ENCODE measurements around the gene PIKFYVE. TPM values are rescaled to one million over a fixed set of nuclear protein-coding genes. Genes with fewer than 3 reads are reported as not detected.
"Not testable (repeated sequence)": the region's sequence is repeated elsewhere in the genome, so short reads cannot be mapped to it uniquely, and the experiment has no call there.

Gene PIKFYVE
- total and polyA plus RNA-seq, 2 donors (not counting 1 experiment from before 2014, with no cell fraction given) = 20.3 to 80.9 TPM

DNA sequence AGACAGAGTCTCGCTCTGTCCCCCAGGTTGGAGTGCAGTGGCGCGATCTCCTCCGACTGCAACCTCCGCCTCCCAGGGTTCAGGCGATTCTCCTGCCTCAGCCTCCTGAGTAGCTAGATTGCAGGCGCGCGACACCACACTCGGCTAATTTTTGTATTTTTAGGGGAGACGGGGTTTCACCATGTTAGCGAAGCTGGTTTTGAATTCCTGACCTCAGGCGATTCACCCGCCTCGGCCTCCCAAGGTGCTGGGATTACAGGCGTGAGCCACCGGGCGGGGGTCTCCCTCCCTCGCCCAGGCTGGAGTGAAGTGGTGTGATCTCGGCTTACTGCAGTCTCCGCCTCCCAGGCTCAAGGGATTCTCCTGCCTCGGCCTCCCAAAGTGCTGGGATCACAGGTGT, 1.5 kb downstream of the PIKFYVE start:
- H2AFZ ChIP-seq (ENCODE audit: insufficient read depth, low read depth, low read length, poor library complexity, severe bottlenecking); H3K9me3 ChIP-seq (ENCODE audit: control extremely low read depth in 1 of 3, control insufficient read depth in 2 of 3, insufficient read depth in 1 of 3, low read length in 2 of 3); H3K9ac ChIP-seq (ENCODE audit: low read length); H3K27me3 Mint-ChIP-seq; DNase-seq; H3K27me3 ChIP-seq (replicated peaks in 1 of 4; ENCODE audit: control extremely low read depth in 1 of 4, control insufficient read depth in 3 of 4, insufficient read depth in 4 of 4, low read length in 3 of 4); H3K36me3 ChIP-seq (replicated peaks in 1 of 2; ENCODE audit: control extremely low read depth in 1 of 2, control insufficient read depth in 1 of 2, extremely low read depth in 1 of 2, insufficient read depth in 2 of 2, low read length in 1 of 2); H3K9me3 Mint-ChIP-seq (ENCODE audit: insufficient read depth); ATAC-seq (ENCODE audit: low read depth): not testable (repeated sequence)
- ChIA-PET POLR2A (interaction anchor here (0.6 kb wide), 1 partner anchor 48 kb away, joined by 3 read pairs; no protein-coding TSS in a partner anchor), CTCF (interaction anchor here (4.8 kb wide), 1 partner anchor 14 kb away, joined by 43 read pairs; the partner anchor contains the start of gene IDH1)
- Histone ChIP-seq H3K79me2 (ENCODE audit: control insufficient read depth, insufficient read depth, low read length) (peaks cover 57% of the 10 kb centered on the region), H3K4me3 (ENCODE audit: control extremely low read depth in 1 of 5, extremely low read depth in 1 of 5, insufficient read depth in 1 of 5, low read depth in 2 of 5, low read length in 4 of 5) (peak overlapping the region in 4 of 5 experiments; percentile 7 to 98 (median 44)), H3K27ac (ENCODE audit: low read length in 2 of 2) (peak overlapping the region in 1 of 2 donors; percentile 89), H3K4me1 (ENCODE audit: control insufficient read depth in 2 of 2, insufficient read depth in 2 of 2, low read length in 2 of 2) (peaks cover 34 to 42% of the 10 kb centered on the region in 2 donors), H3K4me2 (replicated peaks; ENCODE audit: low read depth, low read length, poor library complexity, severe bottlenecking) (peak overlapping the region; percentile 87), H4K20me1 (ENCODE audit: control insufficient read depth, insufficient read depth, low read length, poor library complexity, severe bottlenecking) (peaks cover 31% of the 10 kb centered on the region)
- WGBS (ENCODE audit: insufficient coverage) = 89% methylated on average over 18 of the region's 22 CpGs
- peak overlapping the region; percentile 95 for H3K4me3 Mint-ChIP-seq
- peak overlapping the region; percentile 57 for H3K27ac Mint-ChIP-seq
- intact Hi-C loops (cut with micrococcal nuclease) = loop anchor here (2.0 to 10.0 kb wide), 7 partner anchors 43 to 1500 kb away; partner anchors contain the start of genes CCNYL1, FASTKD2, MDH1B and PLEKHM3
- peaks cover 45% of the 10 kb centered on the region for H3K4me1 Mint-ChIP-seq

GRCh38 chr2:208268156-208268952, 2.3 kb downstream of the PIKFYVE start:
- H3K4me3 Mint-ChIP-seq = peak overlapping the region; percentile 95
- no peaks in the 10 kb centered on the region for H3K9me3 Mint-ChIP-seq (ENCODE audit: insufficient read depth)
- H3K27ac Mint-ChIP-seq = no peak overlapping the region
- no peaks in the 10 kb centered on the region for H3K27me3 Mint-ChIP-seq
- POLR2A ChIA-PET = interaction anchor here (0.6 kb wide), 1 partner anchor 47 kb away, joined by 3 read pairs; no protein-coding TSS in a partner anchor
- no peak for ATAC-seq (ENCODE audit: low read depth)
- TF ChIP-seq, protein P1, sequence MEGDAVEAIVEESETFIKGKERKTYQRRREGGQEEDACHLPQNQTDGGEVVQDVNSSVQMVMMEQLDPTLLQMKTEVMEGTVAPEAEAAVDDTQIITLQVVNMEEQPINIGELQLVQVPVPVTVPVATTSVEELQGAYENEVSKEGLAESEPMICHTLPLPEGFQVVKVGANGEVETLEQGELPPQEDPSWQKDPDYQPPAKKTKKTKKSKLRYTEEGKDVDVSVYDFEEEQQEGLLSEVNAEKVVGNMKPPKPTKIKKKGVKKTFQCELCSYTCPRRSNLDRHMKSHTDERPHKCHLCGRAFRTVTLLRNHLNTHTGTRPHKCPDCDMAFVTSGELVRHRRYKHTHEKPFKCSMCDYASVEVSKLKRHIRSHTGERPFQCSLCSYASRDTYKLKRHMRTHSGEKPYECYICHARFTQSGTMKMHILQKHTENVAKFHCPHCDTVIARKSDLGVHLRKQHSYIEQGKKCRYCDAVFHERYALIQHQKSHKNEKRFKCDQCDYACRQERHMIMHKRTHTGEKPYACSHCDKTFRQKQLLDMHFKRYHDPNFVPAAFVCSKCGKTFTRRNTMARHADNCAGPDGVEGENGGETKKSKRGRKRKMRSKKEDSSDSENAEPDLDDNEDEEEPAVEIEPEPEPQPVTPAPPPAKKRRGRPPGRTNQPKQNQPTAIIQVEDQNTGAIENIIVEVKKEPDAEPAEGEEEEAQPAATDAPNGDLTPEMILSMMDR (IDR thresholded peaks at IDR 0.05) = no peak
- TF ChIP-seq EZH2 (IDR thresholded peaks at IDR 0.05; ENCODE audit: borderline replicate concordance, insufficient read depth, low read depth, low read length, poor library complexity, severe bottlenecking) = no peak
- H3K36me3 ChIP-seq (replicated peaks in 1 of 2; ENCODE audit: control extremely low read depth in 1 of 2, control insufficient read depth in 1 of 2, extremely low read depth in 1 of 2, insufficient read depth in 2 of 2, low read length in 1 of 2) = peaks cover 4 to 13% of the 10 kb centered on the region in 2 experiments
- H3K4me3 ChIP-seq (ENCODE audit: control extremely low read depth in 1 of 5, extremely low read depth in 1 of 5, insufficient read depth in 1 of 5, low read depth in 2 of 5, low read length in 4 of 5) = no peak overlapping the region
- CTCF ChIA-PET = interaction anchor here (0.6 to 4.8 kb wide), 4 partner anchors 15 to 1553 kb away, joined by 3 to 43 read pairs (median 4); partner anchors contain the start of gene IDH1
- H4K20me1 ChIP-seq (ENCODE audit: control insufficient read depth, insufficient read depth, low read length, poor library complexity, severe bottlenecking) = peaks cover 39% of the 10 kb centered on the region
- H3K79me2 ChIP-seq (ENCODE audit: control insufficient read depth, insufficient read depth, low read length) = peaks cover 62% of the 10 kb centered on the region
- no CpG with 5 or more reads among the region's 8 CpGs for WGBS (ENCODE audit: insufficient coverage)
- peak overlapping the region in 1 of 2 donors; percentile 55 for H3K27ac ChIP-seq (ENCODE audit: low read length in 2 of 2)
- no peaks in the 10 kb centered on the region for H3K9me3 ChIP-seq (ENCODE audit: control extremely low read depth in 1 of 3, control insufficient read depth in 2 of 3, insufficient read depth in 1 of 3, low read length in 2 of 3)
- intact Hi-C loops (cut with micrococcal nuclease) = loop anchor here (5.0 to 10.0 kb wide), 5 partner anchors 91 to 1501 kb away; partner anchors contain the start of genes CCNYL1, FASTKD2, MDH1B and PLEKHM3
- H3K4me2 ChIP-seq (replicated peaks; ENCODE audit: low read depth, low read length, poor library complexity, severe bottlenecking) = peak overlapping the region; percentile 87
- DNase-seq = peak; percentile 25
- H3K27me3 ChIP-seq (replicated peaks in 1 of 4; ENCODE audit: control extremely low read depth in 1 of 4, control insufficient read depth in 3 of 4, insufficient read depth in 4 of 4, low read length in 3 of 4) = no peaks in the 10 kb centered on the region
- peaks cover 44% of the 10 kb centered on the region for H3K4me1 Mint-ChIP-seq
- H2AFZ ChIP-seq (ENCODE audit: insufficient read depth, low read depth, low read length, poor library complexity, severe bottlenecking) = no peak overlapping the region
- H3K4me1 ChIP-seq (ENCODE audit: control insufficient read depth in 2 of 2, insufficient read depth in 2 of 2, low read length in 2 of 2) = peaks cover 34 to 42% of the 10 kb centered on the region in 2 donors
- H3K9ac ChIP-seq (ENCODE audit: low read length) = no peak overlapping the region
